Measurements from ENCODE around the gene MKNK1.

The MKNK1 gene

DNA sequence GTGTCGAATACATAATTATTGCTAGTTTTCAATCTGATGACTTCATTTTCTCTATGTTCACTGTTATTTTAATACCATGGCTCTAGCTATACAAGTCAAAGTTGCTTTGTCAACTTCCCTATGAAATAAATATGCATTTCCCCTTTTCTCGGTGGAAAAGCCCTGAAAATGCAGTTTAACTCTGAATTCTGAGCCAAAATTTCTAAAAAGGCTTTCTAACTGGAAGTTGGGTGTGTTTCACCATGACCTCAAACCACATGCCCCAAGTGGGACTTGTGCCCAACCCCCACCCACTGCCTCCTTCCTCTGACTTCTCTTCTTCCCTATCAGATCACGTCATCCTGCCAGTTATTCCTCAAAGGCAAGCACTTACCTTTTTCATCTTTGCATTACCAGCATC lies 8.9 kb downstream of the MKNK1 start:
- no peak for DNase-seq (ENCODE audit: low read depth)

DNA sequence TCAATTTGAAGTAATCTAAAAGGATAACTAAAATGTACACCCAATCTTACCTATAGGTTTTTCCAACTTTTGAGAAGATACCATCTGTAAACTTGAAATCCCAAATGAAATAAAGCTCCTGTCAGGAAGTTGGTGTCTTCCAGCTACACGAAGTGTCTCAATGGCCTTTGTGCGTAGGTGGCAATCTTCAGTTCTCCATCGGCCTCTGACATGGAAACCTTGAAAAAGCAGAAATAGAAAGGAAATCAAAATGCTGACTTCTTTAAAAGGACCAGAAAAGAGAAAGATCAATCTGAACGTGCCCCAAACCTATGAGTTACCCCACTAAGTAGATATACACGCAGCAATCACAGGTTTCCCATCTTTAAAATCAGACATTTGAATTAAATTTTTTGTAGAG lies 10.0 kb downstream of the MKNK1 start:
- no peak for DNase-seq (ENCODE audit: low read depth)

GRCh38 chr1:46592823-46593222 lies 11.2 kb downstream of the MKNK1 start:
- DNase-seq (ENCODE audit: low read depth) = no peak

DNA sequence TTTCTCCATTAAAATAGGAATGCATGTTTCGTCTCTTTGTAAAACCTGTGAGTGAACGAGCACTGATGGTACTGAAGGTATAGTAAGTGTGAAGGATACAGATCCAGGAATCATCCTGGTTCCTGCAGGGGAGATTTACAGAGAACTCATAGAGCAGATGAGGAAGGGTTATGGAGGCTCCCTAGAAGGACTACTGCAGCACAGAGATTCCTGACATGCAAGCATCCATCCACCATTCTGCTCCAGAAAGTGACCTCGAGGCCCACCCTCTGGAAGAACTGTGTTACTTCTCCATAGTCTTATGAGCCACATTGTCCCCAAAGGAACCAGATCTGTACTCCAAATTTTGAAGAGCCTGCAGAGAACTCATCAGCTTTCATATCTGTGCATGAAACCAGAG lies 14.5 kb downstream of the MKNK1 start:
- no peak for DNase-seq (ENCODE audit: low read depth)

DNA sequence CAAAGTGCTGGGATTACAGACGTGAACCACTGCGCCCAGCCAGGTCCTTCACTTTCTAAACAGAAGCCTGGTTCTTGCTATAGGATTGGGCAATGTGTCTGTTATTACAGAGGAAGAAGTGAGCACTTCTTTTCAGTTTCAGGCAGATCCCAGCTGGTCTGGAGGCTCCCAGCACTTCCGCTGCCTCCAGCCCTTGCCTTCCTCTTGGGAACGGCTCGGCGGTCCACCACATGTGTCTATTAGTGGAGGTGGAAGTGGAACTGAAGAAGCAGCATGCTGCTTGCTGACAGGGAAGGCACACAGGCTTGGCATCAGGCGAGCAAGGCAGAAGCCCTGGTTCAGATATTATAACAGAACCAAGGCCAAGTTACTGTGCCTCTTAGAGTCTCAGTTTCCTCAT lies 17.0 kb downstream of the MKNK1 start:
- DNase-seq (ENCODE audit: low read depth) = no peak

DNA sequence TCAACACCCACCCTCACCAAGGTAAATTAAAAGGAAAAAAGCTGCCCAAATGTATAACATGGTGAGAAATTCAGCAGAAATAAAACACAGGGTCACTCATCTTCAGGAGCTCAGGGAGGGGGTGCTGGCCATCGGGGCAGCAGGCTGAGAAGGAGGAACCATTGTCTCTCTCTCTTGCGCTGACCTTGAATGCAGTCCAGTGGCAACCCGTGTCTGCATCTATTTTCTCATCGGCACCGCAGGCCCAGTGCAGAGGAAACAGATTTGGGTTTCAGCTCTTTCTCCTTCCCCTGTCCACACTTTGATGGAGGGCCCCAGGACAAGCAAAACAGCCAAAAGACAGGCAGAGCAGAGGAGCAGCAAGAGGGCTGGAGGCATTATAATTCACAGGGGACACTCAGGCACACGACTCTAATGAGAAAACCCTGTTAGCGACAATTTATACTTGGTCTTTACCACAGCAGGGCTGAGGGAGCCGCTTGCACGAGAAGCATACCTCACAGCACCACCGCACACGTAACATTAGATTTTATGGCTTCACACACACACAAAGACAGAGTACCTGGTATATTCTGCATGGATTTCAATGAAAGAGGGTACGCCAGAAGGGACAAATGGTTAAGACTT lies 18.6 kb downstream of the MKNK1 start:
- DNase-seq (ENCODE audit: low read depth) = no peak

DNA sequence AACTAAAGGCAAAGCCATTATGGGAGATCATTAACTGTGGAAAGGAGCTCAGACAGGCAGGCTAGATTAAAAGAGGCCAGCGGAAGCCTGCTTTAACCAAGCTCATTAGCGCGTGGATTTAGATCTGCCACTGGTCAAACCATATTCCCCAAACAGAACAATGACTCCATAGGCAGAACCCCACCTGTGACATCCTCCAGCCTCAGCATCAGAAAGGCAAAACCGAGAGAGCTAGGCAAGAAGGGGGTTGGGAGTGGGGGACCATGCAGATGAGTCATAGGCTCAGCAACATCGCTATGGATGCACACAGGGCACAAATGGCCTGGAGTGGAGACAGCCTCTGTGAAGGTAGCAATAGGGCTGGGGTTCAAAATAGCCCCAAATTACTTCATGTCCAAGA lies 20.6 kb downstream of the MKNK1 start:
- DNase-seq (ENCODE audit: low read depth) = no peak

GRCh38 chr1:46582972-46583371 lies 21.1 kb downstream of the MKNK1 start:
- no peak for DNase-seq (ENCODE audit: low read depth)

- DNase-seq (ENCODE audit: low read depth) = no peak
Measured at GRCh38 chr1:46581681-46582455, 22.2 kb downstream of the MKNK1 start.

GRCh38 chr1:46580140-46580903 lies 23.7 kb downstream of the MKNK1 start:
- no peak for DNase-seq (ENCODE audit: low read depth)

DNA sequence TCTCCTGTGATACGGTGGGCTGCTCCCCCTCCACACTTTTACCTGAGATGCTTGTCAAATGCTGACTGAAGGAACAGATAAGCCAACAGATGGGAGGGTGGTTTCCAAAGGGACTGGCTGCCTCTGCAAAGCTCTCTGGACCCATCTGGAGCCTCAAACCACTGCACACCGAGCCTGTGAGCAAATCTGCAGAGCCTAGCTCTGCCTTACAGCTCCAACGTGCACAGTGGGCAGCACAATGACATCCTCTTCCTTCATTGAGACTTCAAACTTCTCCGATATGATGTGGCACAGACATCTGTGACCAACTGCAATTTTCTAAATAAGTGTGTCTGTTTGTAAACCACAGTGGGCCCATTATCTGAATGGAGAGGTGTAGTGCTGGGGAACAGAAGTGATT lies 26.4 kb downstream of the MKNK1 start:
- DNase-seq (ENCODE audit: low read depth) = no peak

- DNase-seq (ENCODE audit: low read depth) = no peak
Measured at GRCh38 chr1:46576596-46576995, 27.5 kb downstream of the MKNK1 start.

- DNase-seq (ENCODE audit: low read depth) = no peak
Measured at GRCh38 chr1:46575778-46576177, 28.3 kb downstream of the MKNK1 start.

DNA sequence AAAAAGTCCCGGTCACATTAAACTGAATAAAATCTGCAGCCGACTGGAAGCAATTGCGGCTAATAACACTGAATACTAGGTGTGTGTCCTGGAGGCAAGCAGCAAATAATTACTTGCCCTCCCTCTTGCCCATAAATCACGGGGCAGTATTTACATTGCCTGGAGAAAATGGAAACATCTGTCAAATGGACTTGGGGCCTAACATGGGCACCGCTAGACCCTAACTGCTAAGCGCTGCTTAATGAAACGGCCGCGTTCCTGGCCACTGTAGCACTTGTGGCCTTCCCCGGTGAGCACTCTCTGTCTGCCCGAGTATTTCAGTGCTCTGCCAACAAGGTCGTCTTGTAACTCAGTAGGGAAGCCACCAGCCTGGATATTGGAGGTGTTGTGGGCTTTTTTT lies 28.8 kb downstream of the MKNK1 start:
- DNase-seq (ENCODE audit: low read depth) = no peak

GRCh38 chr1:46571691-46572225 lies 32.3 kb downstream of the MKNK1 start:
- no peak for DNase-seq (ENCODE audit: low read depth)

DNA sequence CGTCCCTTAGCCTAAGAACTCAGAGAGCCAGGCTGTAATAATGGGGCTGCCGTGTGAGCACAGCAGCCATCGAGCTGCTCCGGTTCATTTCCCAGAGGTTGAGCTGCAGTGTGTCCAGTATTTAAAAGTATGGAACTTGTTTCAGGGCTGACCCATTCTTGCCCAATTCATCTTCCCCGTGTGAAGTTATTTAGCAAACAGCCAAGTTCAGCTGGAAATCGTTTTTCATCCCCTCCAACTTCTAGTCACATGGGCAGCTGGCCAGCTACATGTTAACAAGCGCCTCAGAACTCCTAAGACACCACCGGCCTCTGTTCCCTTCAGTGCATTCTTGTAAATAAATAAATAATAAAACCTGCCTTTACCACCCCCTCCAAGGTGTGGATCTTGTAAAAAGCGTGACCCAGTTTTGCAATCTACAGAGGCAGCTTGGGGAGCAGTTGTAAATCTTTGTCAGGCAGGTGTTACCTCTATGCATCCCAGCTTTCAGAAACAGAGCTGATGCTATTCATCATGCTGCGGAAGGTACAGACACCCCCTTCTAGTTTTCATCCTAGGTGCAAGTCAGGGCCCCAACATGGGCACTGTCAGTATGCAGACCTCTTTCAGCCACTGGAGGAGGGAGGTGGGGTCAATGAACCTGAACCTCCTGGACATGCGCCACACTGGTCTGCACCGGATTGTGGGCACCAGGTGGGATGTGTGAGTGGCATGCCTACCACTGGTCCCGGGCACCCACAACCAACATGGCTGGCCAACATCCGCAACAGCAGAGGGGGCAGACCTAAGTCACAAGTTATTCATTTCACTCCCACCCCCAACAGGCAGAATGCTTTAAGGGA lies 34.0 kb downstream of the MKNK1 start:
- DNase-seq (ENCODE audit: low read depth) = no peak

- no peak for DNase-seq (ENCODE audit: low read depth)
Measured at GRCh38 chr1:46569116-46569515, 35.0 kb downstream of the MKNK1 start.

DNA sequence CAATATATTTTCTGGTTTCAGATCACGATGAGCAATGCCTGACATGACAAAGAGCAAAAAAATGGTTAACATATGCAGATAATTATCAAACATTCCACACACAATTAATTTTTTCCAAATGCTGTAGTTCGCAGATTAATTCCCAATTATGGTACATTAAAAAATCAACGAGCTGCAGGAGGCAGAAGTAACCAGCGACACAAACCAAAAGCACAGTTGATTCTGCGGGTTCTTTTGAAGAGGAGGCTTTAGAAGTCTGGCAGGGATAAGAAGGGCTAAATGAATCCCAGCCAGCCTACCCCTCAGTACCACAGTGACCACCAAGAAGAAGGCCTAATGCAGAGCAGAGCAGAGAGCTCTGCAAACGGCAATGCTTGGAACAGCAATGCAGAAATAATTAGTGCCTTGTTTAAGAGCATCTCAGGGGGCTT lies 35.6 kb downstream of the MKNK1 start:
- DNase-seq (ENCODE audit: low read depth) = no peak

DNA sequence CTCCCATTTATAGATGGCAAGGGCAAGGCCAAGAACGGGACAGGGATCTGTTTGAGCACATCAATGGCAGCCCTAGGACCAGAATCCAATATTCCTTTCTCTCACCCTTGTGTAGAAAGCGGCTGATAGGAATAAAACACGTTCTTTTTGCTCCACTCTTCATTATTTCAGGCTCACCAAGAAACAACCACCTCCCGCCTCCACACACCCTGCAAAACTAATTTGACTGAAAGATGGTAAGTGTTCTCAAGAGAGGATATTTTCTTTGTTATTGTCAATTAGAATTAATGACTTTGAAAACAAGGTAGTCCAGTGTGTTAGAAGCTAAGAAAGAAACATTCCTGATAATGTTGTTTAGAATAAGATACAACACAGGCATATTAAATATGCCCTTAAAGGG lies 40.7 kb downstream of the MKNK1 start:
- DNase-seq (ENCODE audit: low read depth) = no peak

GRCh38 chr1:46562498-46562897 lies 41.6 kb downstream of the MKNK1 start:
- DNase-seq (ENCODE audit: low read depth) = no peak

- DNase-seq (ENCODE audit: low read depth) = no peak
Measured at GRCh38 chr1:46558966-46559365, 45.1 kb downstream of the MKNK1 start.

Measured in activated T-helper 1 cell treated with Interleukin-2 at 50 U/mL for 16 hours (primary cell).